ENCODE measurements around the gene RPRD1B. TPM values are rescaled to one million over a fixed set of nuclear protein-coding genes. Genes with fewer than 3 reads are reported as not detected.
"Not testable (repeated sequence)": the region's sequence is repeated elsewhere in the genome, so short reads cannot be mapped to it uniquely, and the experiment has no call there.

Gene RPRD1B
- polyA plus RNA-seq, 3 donors: 3.6 to 12.3 (median 4.7) TPM

DNA sequence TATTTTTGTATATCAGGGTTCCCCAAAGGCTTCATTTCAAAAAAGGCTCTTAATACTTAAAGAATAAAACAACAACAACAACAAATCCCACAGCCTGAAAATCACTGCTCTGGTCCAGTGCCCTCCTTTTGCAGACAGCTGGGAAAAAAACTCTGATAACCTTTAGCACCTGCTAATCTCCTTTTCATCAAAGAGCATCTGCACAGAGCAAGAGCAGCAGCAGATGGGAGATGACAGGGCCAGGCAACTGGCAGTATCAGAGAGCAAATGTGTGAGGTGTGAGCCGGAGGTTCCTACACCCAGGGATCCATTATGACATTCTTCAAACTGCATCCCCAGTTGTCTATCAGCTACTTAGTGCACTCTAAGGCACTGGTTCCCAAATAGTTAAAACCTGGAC is 26.0 kb upstream of the RPRD1B start:
- Histone ChIP-seq H3K27ac (ENCODE audit: low read depth in 1 of 2, low read length in 2 of 2) (no peak overlapping the region), H4K20me1 (ENCODE audit: insufficient read depth, low read length) (peaks cover 9% of the 10 kb centered on the region), H3K4me3 (replicated peaks in 1 of 3; ENCODE audit: low read depth in 2 of 3, low read length in 3 of 3) (no peak overlapping the region), H3K4me1 (ENCODE audit: control insufficient read depth in 1 of 2, insufficient read depth in 2 of 2, low read length in 2 of 2) (no peaks in the 10 kb centered on the region), H3K4me2 (replicated peaks; ENCODE audit: extremely low read depth, low read length, poor library complexity, severe bottlenecking) (no peak overlapping the region), H3K79me2 (ENCODE audit: insufficient read depth, low read length) (no peaks in the 10 kb centered on the region), H3K9me3 (replicated peaks in 1 of 2; ENCODE audit: control insufficient read depth in 1 of 2, insufficient read depth in 1 of 2, low read length in 2 of 2) (no peaks in the 10 kb centered on the region), H3K27me3 (ENCODE audit: control insufficient read depth in 2 of 2, insufficient read depth in 2 of 2, low read length in 2 of 2) (no peaks in the 10 kb centered on the region), H3K36me3 (replicated peaks in 1 of 2; ENCODE audit: control insufficient read depth in 1 of 2, insufficient read depth in 2 of 2, low read length in 2 of 2) (peaks cover 38 to 96% of the 10 kb centered on the region in 2 donors), H3K9ac (ENCODE audit: insufficient read depth, low read length, poor library complexity, severe bottlenecking) (no peak overlapping the region), H2AFZ (ENCODE audit: insufficient read depth, low read depth, low read length, poor library complexity, severe bottlenecking) (no peak overlapping the region)
- H3K9me3 Mint-ChIP-seq: no peaks in the 10 kb centered on the region
- H3K27me3 Mint-ChIP-seq (ENCODE audit: low read depth in 3 of 3): no peaks in the 10 kb centered on the region
- WGBS (ENCODE audit: insufficient coverage): no CpG with 5 or more reads among the region's 1 CpG
- no peak overlapping the region for H3K27ac Mint-ChIP-seq
- intact Hi-C loops (cut with micrococcal nuclease): no loop called here
- DNase-seq: no peak
- H3K36me3 Mint-ChIP-seq: peaks cover 56 to 73% of the 10 kb centered on the region in 2 donors
- H3K4me1 Mint-ChIP-seq: no peaks in the 10 kb centered on the region
- no peak overlapping the region for H3K4me3 Mint-ChIP-seq
- TF ChIP-seq, protein P1, sequence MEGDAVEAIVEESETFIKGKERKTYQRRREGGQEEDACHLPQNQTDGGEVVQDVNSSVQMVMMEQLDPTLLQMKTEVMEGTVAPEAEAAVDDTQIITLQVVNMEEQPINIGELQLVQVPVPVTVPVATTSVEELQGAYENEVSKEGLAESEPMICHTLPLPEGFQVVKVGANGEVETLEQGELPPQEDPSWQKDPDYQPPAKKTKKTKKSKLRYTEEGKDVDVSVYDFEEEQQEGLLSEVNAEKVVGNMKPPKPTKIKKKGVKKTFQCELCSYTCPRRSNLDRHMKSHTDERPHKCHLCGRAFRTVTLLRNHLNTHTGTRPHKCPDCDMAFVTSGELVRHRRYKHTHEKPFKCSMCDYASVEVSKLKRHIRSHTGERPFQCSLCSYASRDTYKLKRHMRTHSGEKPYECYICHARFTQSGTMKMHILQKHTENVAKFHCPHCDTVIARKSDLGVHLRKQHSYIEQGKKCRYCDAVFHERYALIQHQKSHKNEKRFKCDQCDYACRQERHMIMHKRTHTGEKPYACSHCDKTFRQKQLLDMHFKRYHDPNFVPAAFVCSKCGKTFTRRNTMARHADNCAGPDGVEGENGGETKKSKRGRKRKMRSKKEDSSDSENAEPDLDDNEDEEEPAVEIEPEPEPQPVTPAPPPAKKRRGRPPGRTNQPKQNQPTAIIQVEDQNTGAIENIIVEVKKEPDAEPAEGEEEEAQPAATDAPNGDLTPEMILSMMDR (IDR thresholded peaks at IDR 0.05): no peak

DNA sequence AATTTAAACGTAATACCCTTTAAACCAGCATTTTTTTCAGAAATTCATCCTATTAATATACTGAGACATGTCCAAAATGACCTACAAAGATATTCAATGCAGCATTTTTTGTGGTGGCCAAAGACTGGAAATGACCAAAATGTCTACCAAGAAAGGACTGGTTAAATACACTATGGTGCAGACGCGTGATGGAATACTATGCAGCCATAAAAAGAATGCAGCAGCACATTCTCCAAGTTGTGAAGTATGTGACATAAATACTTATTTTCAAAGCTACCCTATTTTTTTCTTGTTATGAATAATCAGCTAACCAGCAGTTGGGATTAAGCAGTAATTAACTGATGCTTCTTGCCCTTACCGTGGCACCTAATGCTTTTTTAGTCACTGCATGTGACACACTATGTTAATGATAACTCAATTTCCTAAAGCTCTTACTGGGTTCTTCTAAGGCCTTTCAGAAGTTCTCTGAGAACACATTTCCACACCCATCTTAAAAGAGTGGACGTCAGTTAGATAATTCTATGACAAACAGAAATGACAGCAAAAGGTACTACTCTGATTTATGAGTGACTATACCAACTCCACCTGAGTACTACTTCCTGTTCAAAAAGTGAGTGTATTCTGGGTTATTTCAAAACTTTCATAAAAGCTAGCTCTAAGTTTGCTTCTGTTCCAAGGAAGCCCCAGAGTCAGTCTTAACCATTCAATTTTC is 25.2 kb upstream of the RPRD1B start:
- H3K27ac ChIP-seq (ENCODE audit: low read depth in 1 of 2, low read length in 2 of 2): no peak overlapping the region
- Mint-ChIP-seq H3K27ac (no peak overlapping the region), H3K9me3 (no peaks in the 10 kb centered on the region), H3K27me3 (ENCODE audit: low read depth in 3 of 3) (no peaks in the 10 kb centered on the region), H3K4me3 (no peak overlapping the region), H3K36me3 (peaks cover 60 to 73% of the 10 kb centered on the region in 2 donors), H3K4me1 (no peaks in the 10 kb centered on the region)
- 100% methylated on average over 1 of the region's 5 CpGs for WGBS (ENCODE audit: insufficient coverage)
- no peaks in the 10 kb centered on the region for H3K79me2 ChIP-seq (ENCODE audit: insufficient read depth, low read length)
- H3K4me1 ChIP-seq (ENCODE audit: control insufficient read depth in 1 of 2, insufficient read depth in 2 of 2, low read length in 2 of 2): no peaks in the 10 kb centered on the region
- peaks cover 9% of the 10 kb centered on the region for H4K20me1 ChIP-seq (ENCODE audit: insufficient read depth, low read length)
- no peaks in the 10 kb centered on the region for H3K27me3 ChIP-seq (ENCODE audit: control insufficient read depth in 2 of 2, insufficient read depth in 2 of 2, low read length in 2 of 2)
- H2AFZ ChIP-seq (ENCODE audit: insufficient read depth, low read depth, low read length, poor library complexity, severe bottlenecking): no peak overlapping the region
- intact Hi-C loops (cut with micrococcal nuclease): no loop called here
- H3K4me2 ChIP-seq (replicated peaks; ENCODE audit: extremely low read depth, low read length, poor library complexity, severe bottlenecking): no peak overlapping the region
- TF ChIP-seq, protein P1 (IDR thresholded peaks at IDR 0.05): no peak
- no peak overlapping the region for H3K9ac ChIP-seq (ENCODE audit: insufficient read depth, low read length, poor library complexity, severe bottlenecking)
- no peak overlapping the region for H3K4me3 ChIP-seq (replicated peaks in 1 of 3; ENCODE audit: low read depth in 2 of 3, low read length in 3 of 3)
- H3K36me3 ChIP-seq (replicated peaks in 1 of 2; ENCODE audit: control insufficient read depth in 1 of 2, insufficient read depth in 2 of 2, low read length in 2 of 2): peaks cover 40 to 96% of the 10 kb centered on the region in 2 donors
- no peaks in the 10 kb centered on the region for H3K9me3 ChIP-seq (replicated peaks in 1 of 2; ENCODE audit: control insufficient read depth in 1 of 2, insufficient read depth in 1 of 2, low read length in 2 of 2)
- no peak for DNase-seq

DNA sequence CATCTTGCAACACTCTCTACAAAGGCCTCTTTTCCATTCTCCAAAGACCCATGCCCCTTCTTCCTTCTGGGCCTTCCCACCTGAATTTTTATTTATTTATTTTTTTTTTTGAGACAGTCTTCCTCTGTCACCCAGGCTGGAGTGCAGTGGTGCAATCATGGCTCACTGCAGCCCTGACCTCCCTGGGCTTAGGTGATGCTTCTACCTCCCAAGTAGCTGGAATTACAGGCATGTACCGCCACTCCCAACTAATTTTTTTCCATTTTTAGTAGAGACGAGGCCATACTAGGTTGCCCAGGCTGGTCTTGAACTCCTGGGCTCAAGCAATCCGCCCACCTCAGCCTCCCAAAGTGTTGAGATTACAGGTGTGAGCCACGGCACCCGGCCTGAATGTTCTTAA is 24.1 kb upstream of the RPRD1B start:
- H3K27ac ChIP-seq (ENCODE audit: low read depth in 1 of 2, low read length in 2 of 2); H3K79me2 ChIP-seq (ENCODE audit: insufficient read depth, low read length); H3K4me1 Mint-ChIP-seq; H3K27me3 ChIP-seq (ENCODE audit: control insufficient read depth in 2 of 2, insufficient read depth in 2 of 2, low read length in 2 of 2); H4K20me1 ChIP-seq (ENCODE audit: insufficient read depth, low read length); H3K9ac ChIP-seq (ENCODE audit: insufficient read depth, low read length, poor library complexity, severe bottlenecking); H3K9me3 Mint-ChIP-seq; H3K4me2 ChIP-seq (replicated peaks; ENCODE audit: extremely low read depth, low read length, poor library complexity, severe bottlenecking); H3K4me3 ChIP-seq (replicated peaks in 1 of 3; ENCODE audit: low read depth in 2 of 3, low read length in 3 of 3); H3K4me1 ChIP-seq (ENCODE audit: control insufficient read depth in 1 of 2, insufficient read depth in 2 of 2, low read length in 2 of 2); H3K9me3 ChIP-seq (replicated peaks in 1 of 2; ENCODE audit: control insufficient read depth in 1 of 2, insufficient read depth in 1 of 2, low read length in 2 of 2); H3K27me3 Mint-ChIP-seq (ENCODE audit: low read depth in 3 of 3); DNase-seq; H2AFZ ChIP-seq (ENCODE audit: insufficient read depth, low read depth, low read length, poor library complexity, severe bottlenecking); intact Hi-C loops (cut with micrococcal nuclease); H3K4me3 Mint-ChIP-seq: not testable (repeated sequence)
- Mint-ChIP-seq H3K27ac (peak overlapping the region in 1 of 7 donors; percentile 46), H3K36me3 (peaks cover 65 to 75% of the 10 kb centered on the region in 2 donors)
- 97% methylated on average over 4 of the region's 5 CpGs for WGBS (ENCODE audit: insufficient coverage)
- peaks cover 36 to 96% of the 10 kb centered on the region in 2 donors for H3K36me3 ChIP-seq (replicated peaks in 1 of 2; ENCODE audit: control insufficient read depth in 1 of 2, insufficient read depth in 2 of 2, low read length in 2 of 2)
